A673 (cell line): Measurements from ENCODE around the gene UBE2J2. TPM values are rescaled to one million over a fixed set of nuclear protein-coding genes. Genes with fewer than 3 reads are reported as not detected.

Experiments
- BruUV-seq: library from RNA; stranded (reverse); fragments of 400-500 nt; replicated peaks from 2 replicates; lab custom pipeline; 2021; lab: Mats Ljungman, UMichigan
- CTCF ChIA-PET: fragments of 300-600 bp; sonication (Branson Sonifier 250); formaldehyde crosslinking; loops from one replicate; lab custom pipeline; 2022; ENCODE audit warnings: antibody characterized with exemption; lab: Charles Lee
- POLR2A ChIA-PET: fragments of 300-600 bp; sonication (Branson Sonifier 250); formaldehyde crosslinking; loops from one replicate; lab custom pipeline; 2022; ENCODE audit warnings: antibody characterized with exemption; ENCODE audit not compliant: low non-redundant PET; lab: Charles Lee
- DNase-seq: peaks from one replicate; pipeline ENCODE4 v3.0.0-alpha.2; 2015; ENCODE audit warnings: low spot score
- H3K27ac ChIP-seq: fragments of 200-600 bp; sonication (generic); 2 replicates; pipeline ENCODE4 v1.5.1; 2016; ENCODE audit warnings: mixed run types, low read depth, mild to moderate bottlenecking, mixed read lengths, antibody characterized with exemption, low read length; ENCODE audit not compliant: poor library complexity, severe bottlenecking
- H3K27me3 ChIP-seq: fragments of 200-600 bp; sonication (generic); replicated peaks from 2 replicates; pipeline ENCODE4 v1.6.1; 2017; ENCODE audit warnings: mixed run types, low read depth, mild to moderate bottlenecking, mixed read lengths, antibody characterized with exemption, low read length; ENCODE audit not compliant: insufficient read depth, poor library complexity
- H3K36me3 ChIP-seq: fragments of 200-600 bp; sonication (generic); 2 replicates; pipeline ENCODE4 v1.6.1; 2016; ENCODE audit warnings: mixed run types, mild to moderate bottlenecking, mixed read lengths, antibody characterized with exemption, low read length; ENCODE audit not compliant: insufficient read depth, poor library complexity, severe bottlenecking
- H3K4me1 ChIP-seq: fragments of 200-600 bp; sonication (generic); 2 replicates; pipeline ENCODE4 v1.6.1; 2017; ENCODE audit warnings: mixed run types, mild to moderate bottlenecking, mixed read lengths, antibody characterized with exemption, low read length; ENCODE audit not compliant: insufficient read depth, poor library complexity, severe bottlenecking
- H3K4me3 ChIP-seq: fragments of 200-600 bp; sonication (generic); 2 replicates; pipeline ENCODE4 v1.5.1; 2016; ENCODE audit warnings: low read depth, mixed run types, mild to moderate bottlenecking, mixed read lengths, low read length; ENCODE audit not compliant: poor library complexity, severe bottlenecking
- H3K9me3 ChIP-seq: fragments of 200-600 bp; sonication (generic); 2 replicates; pipeline ENCODE4 v1.6.1; 2016; ENCODE audit warnings: mixed run types, low read depth, mild to moderate bottlenecking, mixed read lengths, antibody characterized with exemption, low read length; ENCODE audit not compliant: poor library complexity, severe bottlenecking
- EZH2 ChIP-seq: fragments of 200-600 bp; sonication (generic); IDR thresholded peaks from 2 replicates; pipeline ENCODE4 v1.6.1; 2017; ENCODE audit warnings: borderline replicate concordance, low read depth, mild to moderate bottlenecking, mixed read lengths, antibody characterized with exemption, low read length; ENCODE audit not compliant: poor library complexity, severe bottlenecking
- intact Hi-C: fragments of 100-400 bp; cut with micrococcal nuclease; formaldehyde crosslinking; loops from one replicate; pipeline ENCODE4 v1.10.0; 2022; ENCODE audit not compliant: unreplicated experiment
- total RNA-seq: library from RNA; stranded (reverse); gene quantifications from 2 replicates; pipeline ENCODE4 v1.2.3, GENCODE V29; 2021
- TF ChIP-seq, protein P1 (sequence below): fragments of 300-800, 200-600 bp; sonication (generic); conservative IDR thresholded peaks from 2 replicates; pipeline ENCODE4 v1.5.1; 2017; ENCODE audit warnings: low read depth, mild to moderate bottlenecking, antibody characterized with exemption, low read length, moderate library complexity, mixed read lengths

The UBE2J2 gene
- total RNA-seq, 1 experiment from 2014 or later: 92.8 TPM

DNA sequence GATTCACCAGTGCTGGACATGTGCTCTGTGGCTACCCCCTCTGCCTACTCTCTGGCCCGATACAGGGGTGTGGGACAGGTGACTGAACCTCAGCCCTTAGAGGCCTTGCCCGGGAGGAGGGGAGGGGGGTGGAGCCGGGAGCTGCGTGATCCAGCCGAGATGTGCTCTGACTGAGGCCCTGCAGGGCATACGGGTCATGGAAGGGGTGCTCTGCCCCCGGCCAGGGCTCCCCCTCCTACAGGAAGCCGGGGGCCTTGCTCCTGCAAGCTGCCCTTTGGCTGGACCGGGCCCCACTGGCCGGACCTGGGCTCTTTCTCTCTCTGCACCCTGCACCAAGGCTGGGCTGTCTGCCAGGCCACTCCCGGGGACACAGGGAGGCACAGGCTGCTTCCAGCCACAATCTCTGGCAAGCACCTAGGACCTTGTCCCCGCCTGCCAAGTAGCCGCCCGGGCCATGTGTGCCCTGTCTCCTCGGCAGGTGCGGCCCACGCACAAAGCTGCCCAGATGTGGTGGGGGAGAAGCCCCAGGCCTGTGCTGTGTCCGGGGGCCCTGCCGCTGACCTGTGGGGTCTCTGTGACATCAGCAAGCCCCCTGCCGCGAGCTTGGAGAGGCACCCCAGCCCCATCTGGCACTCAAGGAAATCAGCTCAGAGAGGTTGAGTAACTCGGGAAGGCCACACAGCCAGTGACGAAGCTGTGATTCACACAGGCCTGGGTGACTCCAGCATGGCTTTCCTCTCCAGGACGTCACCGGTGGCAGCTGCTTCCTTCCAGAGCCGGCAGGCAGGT is 8.1 kb upstream of the UBE2J2 start:
- BruUV-seq: no TSS peak
- H3K4me3 ChIP-seq: no peak overlapping the region
- no peaks in the 10 kb centered on the region for H3K9me3 ChIP-seq
- H3K27me3 ChIP-seq: no peaks in the 10 kb centered on the region
- ChIA-PET POLR2A (no interaction called here), CTCF (no interaction called here)
- no peak for DNase-seq
- H3K4me1 ChIP-seq: no peaks in the 10 kb centered on the region
- intact Hi-C loops: no loop called here
- H3K27ac ChIP-seq: no peak overlapping the region
- no peaks in the 10 kb centered on the region for H3K36me3 ChIP-seq
- TF ChIP-seq, protein P1, sequence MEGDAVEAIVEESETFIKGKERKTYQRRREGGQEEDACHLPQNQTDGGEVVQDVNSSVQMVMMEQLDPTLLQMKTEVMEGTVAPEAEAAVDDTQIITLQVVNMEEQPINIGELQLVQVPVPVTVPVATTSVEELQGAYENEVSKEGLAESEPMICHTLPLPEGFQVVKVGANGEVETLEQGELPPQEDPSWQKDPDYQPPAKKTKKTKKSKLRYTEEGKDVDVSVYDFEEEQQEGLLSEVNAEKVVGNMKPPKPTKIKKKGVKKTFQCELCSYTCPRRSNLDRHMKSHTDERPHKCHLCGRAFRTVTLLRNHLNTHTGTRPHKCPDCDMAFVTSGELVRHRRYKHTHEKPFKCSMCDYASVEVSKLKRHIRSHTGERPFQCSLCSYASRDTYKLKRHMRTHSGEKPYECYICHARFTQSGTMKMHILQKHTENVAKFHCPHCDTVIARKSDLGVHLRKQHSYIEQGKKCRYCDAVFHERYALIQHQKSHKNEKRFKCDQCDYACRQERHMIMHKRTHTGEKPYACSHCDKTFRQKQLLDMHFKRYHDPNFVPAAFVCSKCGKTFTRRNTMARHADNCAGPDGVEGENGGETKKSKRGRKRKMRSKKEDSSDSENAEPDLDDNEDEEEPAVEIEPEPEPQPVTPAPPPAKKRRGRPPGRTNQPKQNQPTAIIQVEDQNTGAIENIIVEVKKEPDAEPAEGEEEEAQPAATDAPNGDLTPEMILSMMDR: no peak
- no peak for TF ChIP-seq EZH2

DNA sequence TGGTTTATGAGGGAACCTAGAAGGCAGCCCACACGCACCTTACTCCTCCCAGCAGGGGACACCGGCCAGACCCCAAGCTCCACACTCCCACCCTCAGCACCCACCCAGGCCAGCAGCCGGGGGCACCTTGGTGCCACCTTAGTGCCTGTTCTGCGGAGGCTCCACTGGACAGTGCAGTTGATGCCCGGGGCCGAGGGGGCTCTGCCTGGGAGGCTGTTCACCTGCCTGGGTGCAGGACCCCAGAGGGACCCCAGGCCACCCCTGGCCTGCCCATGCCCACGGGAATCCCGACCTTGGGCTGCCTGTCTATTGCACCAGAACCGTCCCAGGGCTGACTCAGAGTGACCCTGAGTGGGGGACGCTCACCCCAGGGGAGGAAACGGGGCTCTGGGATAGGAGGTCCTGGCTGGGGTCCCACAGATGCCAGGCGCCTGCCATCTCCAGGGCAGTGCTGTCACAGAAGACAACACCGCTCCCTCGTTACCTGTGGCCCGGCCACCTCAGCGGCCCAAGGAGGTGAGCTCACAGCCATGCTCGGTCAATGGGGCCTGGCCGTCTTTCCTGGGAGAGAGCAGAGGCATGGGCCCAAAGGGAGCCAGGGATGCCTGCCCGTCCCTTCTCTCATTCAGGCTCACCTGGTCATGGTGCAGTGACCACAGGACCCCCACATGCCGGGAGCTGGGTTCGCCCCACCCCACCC is 7.3 kb upstream of the UBE2J2 start:
- Histone ChIP-seq H3K36me3 (no peaks in the 10 kb centered on the region), H3K4me1 (no peaks in the 10 kb centered on the region), H3K27ac (no peak overlapping the region), H3K4me3 (no peak overlapping the region), H3K9me3 (no peaks in the 10 kb centered on the region), H3K27me3 (no peaks in the 10 kb centered on the region)
- ChIA-PET POLR2A (no interaction called here), CTCF (no interaction called here)
- no peak for TF ChIP-seq EZH2
- TF ChIP-seq, protein P1: no peak
- intact Hi-C loops: no loop called here
- no TSS peak for BruUV-seq
- DNase-seq: no peak

DNA sequence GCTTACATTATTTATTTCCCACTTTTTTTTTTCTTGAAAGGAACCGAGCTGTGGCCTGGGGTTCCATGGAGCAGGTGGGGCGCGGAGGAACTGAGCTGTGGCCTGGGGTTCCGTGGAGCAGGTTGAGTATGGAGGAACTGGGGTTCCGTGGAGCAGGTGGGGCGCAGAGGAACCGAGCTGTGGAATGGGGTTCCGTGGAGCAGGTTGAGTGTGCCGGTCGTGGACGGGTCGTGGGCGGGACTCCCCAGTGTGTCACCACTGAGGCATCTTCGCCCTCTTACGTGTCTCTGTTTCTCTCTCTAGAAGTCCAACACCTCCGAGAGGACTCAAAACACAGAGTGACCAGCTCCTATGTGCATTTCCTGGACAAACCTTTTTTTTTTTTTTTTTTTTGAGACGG is 5.4 kb upstream of the UBE2J2 start:
- ChIA-PET CTCF (interaction anchor here (0.9 kb wide), 1 partner anchor 12 kb away, joined by 6 read pairs; no protein-coding TSS in a partner anchor), POLR2A (no interaction called here)
- H3K4me1 ChIP-seq: peaks cover 4% of the 10 kb centered on the region
- H3K36me3 ChIP-seq: no peaks in the 10 kb centered on the region
- intact Hi-C loops: no loop called here
- no peaks in the 10 kb centered on the region for H3K9me3 ChIP-seq
- no peak for TF ChIP-seq EZH2
- TF ChIP-seq, protein P1: no peak
- H3K4me3 ChIP-seq: no peak overlapping the region
- H3K27ac ChIP-seq: no peak overlapping the region
- no peak for DNase-seq
- no peaks in the 10 kb centered on the region for H3K27me3 ChIP-seq
- no TSS peak for BruUV-seq
